Epithelial cell of proximal tubule (primary cell): ENCODE results near the gene OSBPL1A. TPM values are rescaled to one million over a fixed set of nuclear protein-coding genes. Genes with fewer than 3 reads are reported as not detected.

ENCODE experiments used
- DNase-seq: peaks from one replicate; pipeline ENCODE4 v3.0.0-alpha.2; 2011; ENCODE audit warnings: low read depth
- H3K4me3 ChIP-seq: 2 replicates; pipeline ENCODE4 v1.5.1; 2011; ENCODE audit warnings: low read depth, mild to moderate bottlenecking, low read length
- total RNA-seq: library from RNA; depleted of rRNA; stranded (reverse); fragments of >200 nt; gene quantifications from 2 replicates; pipeline ENCODE4 v1.2.3, GENCODE V29; 2015
- TF ChIP-seq, protein P1 (sequence below): conservative IDR thresholded peaks from 2 replicates; pipeline ENCODE4 v1.5.1; 2012; ENCODE audit warnings: low read depth, mild to moderate bottlenecking, low read length

The OSBPL1A gene
- total RNA-seq, 1 donor from 2014 or later = 24.7 TPM

DNA sequence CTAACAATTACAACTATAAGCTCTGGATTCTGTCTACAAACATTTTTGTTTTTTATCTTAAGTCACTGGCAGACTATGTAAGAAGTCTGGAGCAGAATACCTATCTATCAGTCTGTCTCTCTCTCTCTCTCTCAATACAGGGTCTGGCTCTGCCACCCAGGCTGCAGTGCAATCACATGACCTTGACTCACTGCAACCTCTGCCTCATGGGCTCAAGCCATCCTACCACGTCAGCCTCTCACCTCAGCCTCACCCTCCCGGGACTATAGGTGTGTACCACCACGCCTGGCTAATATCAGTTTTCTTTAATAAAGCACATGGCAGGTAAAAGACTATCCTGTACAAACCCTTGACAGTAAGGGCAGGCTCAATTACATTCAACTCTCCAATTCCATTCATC lies 96.9 kb downstream of the OSBPL1A start:
- no peak overlapping the region for H3K4me3 ChIP-seq
- TF ChIP-seq, protein P1, sequence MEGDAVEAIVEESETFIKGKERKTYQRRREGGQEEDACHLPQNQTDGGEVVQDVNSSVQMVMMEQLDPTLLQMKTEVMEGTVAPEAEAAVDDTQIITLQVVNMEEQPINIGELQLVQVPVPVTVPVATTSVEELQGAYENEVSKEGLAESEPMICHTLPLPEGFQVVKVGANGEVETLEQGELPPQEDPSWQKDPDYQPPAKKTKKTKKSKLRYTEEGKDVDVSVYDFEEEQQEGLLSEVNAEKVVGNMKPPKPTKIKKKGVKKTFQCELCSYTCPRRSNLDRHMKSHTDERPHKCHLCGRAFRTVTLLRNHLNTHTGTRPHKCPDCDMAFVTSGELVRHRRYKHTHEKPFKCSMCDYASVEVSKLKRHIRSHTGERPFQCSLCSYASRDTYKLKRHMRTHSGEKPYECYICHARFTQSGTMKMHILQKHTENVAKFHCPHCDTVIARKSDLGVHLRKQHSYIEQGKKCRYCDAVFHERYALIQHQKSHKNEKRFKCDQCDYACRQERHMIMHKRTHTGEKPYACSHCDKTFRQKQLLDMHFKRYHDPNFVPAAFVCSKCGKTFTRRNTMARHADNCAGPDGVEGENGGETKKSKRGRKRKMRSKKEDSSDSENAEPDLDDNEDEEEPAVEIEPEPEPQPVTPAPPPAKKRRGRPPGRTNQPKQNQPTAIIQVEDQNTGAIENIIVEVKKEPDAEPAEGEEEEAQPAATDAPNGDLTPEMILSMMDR = no peak
- DNase-seq = no peak

GRCh38 chr18:24296276-24296675 lies 101.3 kb downstream of the OSBPL1A start:
- H3K4me3 ChIP-seq = no peak overlapping the region
- DNase-seq = no peak
- TF ChIP-seq, protein P1 = no peak

- DNase-seq = no peak
- no peak overlapping the region for H3K4me3 ChIP-seq
- TF ChIP-seq, protein P1 = no peak
Measured at GRCh38 chr18:24293254-24293653, 104.4 kb downstream of the OSBPL1A start.

DNA sequence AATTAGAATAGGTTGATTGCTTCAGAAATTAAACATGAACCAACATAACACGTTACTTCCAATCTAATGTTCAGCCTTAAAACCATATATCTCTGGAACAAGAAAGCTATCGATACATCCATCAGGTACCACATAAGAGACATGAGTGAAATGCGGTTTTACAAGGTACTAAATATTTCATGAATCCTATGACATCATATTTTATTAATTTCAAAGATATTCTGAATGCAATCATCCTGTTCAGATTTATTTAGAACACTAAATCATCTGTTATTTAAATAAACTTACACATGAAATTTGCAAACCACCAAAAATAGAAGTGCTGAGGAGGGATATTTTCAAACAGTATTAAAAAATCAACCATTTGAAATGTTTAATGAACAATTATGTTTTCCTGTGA lies 119.0 kb downstream of the OSBPL1A start:
- TF ChIP-seq, protein P1 = no peak
- DNase-seq = no peak
- no peak overlapping the region for H3K4me3 ChIP-seq

DNA sequence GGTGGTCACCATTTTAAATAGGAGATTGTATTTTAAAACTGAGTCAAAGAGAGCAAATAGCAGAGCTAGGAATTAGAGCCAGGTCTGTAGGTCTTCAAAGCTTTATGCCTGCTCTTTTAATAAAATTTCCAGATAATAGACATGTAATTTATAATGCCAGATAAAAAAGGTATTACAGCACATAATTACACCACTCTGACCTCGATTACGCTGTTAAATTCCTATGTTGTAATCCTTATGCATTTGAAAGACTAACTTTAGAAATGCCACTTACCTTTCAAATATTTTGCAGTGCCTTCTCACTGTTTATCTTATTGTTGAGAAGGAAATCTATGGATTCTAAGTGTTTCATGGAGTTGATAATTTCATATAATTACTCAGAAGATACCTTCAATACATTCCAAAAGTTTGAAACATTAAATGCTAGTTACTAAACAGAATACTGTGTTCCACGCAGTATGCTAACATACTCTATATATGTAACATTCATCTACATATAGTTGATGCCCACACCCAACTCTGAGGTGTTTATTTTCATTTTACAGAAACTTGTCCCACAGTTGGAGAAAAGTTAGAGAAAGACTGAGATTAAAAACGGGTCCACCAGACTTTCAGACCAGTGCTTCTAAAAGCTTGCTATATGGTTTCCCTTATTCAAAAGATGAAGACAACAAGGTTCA lies 120.0 kb downstream of the OSBPL1A start:
- H3K4me3 ChIP-seq = no peak overlapping the region
- no peak for DNase-seq
- TF ChIP-seq, protein P1 = no peak

DNA sequence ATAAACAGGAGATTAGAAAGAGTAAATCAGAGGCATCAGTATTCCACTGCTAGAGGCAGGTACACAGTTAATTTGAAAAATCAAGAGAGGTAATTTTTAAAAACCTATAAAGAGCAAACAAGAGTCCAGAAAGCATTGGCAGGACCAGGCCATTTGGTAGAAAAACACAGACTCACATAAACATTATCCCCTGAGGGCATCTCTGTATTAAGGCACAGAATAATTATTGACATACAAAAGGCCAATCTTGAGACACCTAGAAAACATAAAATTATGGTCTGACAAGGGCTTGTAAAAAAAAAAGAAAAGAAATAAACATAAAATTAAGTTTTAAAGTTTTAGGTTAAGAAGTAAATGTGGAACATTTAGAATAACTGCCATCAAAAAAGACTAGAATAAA lies 120.6 kb downstream of the OSBPL1A start:
- no peak overlapping the region for H3K4me3 ChIP-seq
- TF ChIP-seq, protein P1 = no peak
- DNase-seq = no peak

DNA sequence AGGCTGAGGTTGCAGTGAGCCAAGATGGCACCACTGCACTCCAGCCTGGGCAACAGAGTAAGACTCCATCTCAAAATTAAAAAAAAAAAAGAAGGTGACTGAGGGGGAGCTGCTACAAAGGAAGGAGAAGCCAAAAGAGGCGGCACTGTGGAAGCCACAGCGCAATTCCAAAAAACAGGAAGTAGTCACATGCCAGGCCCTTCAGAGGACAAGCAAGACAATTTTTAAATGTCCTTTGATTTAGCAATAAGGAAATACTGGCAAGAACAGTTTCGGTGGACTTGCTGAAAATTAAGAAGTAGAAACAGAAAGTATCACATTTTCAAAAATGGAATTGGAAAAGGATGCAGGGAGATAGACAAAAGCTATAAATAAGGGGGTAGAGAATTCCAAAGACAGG lies 122.8 kb downstream of the OSBPL1A start:
- no peak overlapping the region for H3K4me3 ChIP-seq
- no peak for DNase-seq
- TF ChIP-seq, protein P1 = no peak
